HG03520 (cell line): Measurements from ENCODE around the gene INTS6.

ENCODE experiments used
- ATAC-seq: cut with Tn5 transposase; IDR thresholded peaks from one replicate; pipeline ENCODE4 v1.9.1; 2021; ENCODE audit warnings: mild to moderate bottlenecking, moderate library complexity; ENCODE audit not compliant: unreplicated experiment

The INTS6 gene, protein sequence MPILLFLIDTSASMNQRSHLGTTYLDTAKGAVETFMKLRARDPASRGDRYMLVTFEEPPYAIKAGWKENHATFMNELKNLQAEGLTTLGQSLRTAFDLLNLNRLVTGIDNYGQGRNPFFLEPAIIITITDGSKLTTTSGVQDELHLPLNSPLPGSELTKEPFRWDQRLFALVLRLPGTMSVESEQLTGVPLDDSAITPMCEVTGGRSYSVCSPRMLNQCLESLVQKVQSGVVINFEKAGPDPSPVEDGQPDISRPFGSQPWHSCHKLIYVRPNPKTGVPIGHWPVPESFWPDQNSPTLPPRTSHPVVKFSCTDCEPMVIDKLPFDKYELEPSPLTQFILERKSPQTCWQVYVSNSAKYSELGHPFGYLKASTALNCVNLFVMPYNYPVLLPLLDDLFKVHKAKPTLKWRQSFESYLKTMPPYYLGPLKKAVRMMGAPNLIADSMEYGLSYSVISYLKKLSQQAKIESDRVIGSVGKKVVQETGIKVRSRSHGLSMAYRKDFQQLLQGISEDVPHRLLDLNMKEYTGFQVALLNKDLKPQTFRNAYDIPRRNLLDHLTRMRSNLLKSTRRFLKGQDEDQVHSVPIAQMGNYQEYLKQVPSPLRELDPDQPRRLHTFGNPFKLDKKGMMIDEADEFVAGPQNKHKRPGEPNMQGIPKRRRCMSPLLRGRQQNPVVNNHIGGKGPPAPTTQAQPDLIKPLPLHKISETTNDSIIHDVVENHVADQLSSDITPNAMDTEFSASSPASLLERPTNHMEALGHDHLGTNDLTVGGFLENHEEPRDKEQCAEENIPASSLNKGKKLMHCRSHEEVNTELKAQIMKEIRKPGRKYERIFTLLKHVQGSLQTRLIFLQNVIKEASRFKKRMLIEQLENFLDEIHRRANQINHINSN

GRCh38 chr13:51452361-51453206 is at the start of gene INTS6:
INTS6 (minus strand) TSS chr13:51453036; CDS start chr13:51452525, 511 bp downstream.
- peak; percentile 62 for ATAC-seq

- ATAC-seq = peak; percentile 98
Observed at GRCh38 chr13:51502153-51502651, 49.4 kb upstream of the INTS6 start.

DNA sequence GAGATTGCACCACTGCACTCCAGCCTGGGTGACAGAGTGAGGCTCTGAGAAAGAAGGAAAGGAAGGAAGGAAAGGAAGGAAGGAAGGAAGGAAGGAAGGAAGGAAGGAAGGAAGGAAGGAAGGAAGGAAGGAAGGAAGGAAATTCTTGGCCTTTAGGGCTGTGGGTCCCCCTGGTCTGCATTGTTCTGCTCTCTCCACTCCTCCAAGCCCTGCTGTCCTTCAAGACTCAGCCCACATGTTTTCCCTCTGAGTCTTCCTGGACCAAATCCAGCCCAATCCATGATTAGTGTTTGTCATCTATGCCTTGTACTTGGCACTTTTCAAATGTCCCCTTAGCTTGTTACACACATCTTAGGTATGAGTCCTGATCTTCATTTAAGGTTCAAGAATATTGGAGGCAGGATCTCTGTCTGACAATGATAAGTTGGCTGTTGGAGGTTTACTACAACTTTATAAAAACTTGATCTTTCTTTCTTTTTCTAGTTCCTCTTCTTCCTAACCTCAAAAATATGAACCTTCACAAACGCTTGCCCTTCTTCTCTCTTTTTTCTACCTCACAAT is 48.8 kb upstream of the INTS6 start:
- peak; percentile 30 for ATAC-seq

GRCh38 chr13:51501096-51501495 is 48.3 kb upstream of the INTS6 start:
- no peak for ATAC-seq

GRCh38 chr13:51500687-51501086 is 47.9 kb upstream of the INTS6 start:
- ATAC-seq = no peak

DNA sequence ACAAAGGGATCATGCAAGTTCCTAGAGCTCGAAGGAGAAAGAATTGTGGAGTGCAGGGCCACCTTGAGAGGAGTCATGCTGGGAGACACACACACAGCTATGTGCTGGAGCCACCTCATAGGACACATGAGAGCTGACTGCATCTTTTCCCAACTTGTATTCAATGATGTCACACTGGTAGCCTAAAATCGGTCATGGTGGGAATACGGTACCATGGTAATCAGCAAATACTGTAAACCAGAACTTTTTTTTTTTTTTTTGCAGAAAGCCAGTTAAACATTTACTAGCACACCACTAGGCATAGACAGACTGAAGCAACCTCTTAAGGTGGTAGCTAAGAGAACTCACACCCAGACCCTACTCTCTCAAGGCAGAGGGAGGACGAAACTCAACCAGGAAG is 47.0 kb upstream of the INTS6 start:
- no peak for ATAC-seq

DNA sequence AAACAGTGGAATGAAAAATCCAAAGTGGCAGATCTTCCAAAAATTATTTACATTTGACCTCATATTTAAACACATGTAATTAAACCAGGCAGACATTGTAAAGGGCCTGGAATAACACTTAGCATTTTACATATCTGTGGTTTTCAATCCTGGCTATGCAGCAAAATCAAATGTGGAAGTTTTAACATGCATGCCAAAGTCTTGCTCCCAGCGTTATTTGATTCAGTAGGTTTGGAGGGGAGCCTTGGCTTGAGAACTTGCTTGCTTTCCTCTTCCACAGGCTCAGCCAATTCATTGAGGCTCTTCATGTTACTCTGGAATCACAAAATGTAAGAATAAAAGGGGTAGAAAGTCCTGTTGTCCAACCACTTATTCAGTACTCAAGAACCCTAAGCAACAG is 42.5 kb upstream of the INTS6 start:
- no peak for ATAC-seq

GRCh38 chr13:51494156-51494555 is 41.3 kb upstream of the INTS6 start:
- no peak for ATAC-seq

DNA sequence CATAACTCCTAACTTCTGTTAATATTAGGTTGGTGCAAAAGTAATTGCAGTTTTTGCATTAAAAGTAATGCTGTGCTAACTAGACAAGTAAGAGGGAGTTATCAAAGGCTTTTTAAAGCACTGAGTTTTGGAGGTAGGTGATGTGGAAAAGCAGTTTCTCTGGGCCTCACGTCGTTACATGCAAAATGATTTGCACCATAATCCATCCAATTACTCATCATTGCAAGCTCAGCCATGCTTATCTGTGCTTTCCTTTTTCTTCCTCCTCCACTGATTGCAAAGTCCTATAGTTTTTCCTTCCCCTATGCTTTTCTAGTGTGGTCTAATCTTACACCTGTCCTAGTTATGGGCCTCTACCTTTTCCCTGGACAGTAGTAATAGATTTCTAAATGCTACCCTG is 35.4 kb upstream of the INTS6 start:
- no peak for ATAC-seq

GRCh38 chr13:51481656-51482055 is 28.8 kb upstream of the INTS6 start:
- ATAC-seq = no peak

- ATAC-seq = no peak
Observed at GRCh38 chr13:51479199-51479523, 26.3 kb upstream of the INTS6 start.

GRCh38 chr13:51478418-51479198 is 25.8 kb upstream of the INTS6 start:
- no peak for ATAC-seq

DNA sequence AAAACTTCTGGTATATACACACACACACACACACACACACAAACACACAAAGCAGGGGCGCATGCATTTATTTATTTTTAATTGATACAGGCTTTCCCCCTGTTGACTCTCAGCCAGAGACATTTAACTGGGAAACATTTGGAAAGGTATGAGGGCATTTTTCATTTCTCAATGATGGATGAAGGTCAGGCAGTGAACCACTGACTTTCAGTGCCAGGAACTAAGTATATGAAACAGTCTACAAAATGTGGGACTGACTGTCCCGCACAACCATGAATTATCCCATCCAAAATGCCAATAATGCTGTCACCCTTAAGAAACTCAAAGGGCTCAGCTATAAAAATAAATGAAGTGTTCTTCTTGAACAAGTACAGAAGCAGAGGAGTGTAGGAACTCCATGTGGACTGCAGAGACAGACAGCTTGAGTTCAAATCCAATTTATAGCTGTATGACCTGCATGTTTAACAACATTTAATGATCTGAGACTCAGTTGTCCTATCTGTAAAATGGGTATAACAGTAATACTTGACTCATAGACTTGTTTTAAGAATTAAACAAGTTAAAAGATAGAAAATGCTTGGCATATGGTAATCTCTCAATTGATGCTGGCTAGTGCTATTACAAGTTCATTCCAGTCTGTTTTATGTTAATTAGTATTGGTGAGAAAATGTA is 25.0 kb upstream of the INTS6 start:
- no peak for ATAC-seq

DNA sequence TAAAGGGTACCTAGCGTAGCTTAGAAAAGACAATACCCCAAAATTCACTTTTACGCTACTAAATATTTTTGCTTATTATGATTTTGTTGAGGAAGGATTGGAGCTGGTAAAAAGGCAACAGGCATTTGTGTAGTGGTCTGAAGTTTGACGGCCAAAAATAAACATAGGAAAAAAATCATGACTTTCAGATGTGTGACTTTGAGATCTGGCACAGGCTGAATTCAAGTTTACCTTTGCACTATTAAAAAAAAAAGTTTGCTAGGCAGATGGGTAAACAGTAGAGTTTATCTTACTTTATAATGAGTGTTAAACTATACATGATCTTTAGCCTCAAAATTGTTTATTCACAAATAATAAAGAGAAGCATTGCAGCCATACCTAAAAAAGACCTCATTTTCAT is 24.3 kb upstream of the INTS6 start:
- ATAC-seq = no peak

DNA sequence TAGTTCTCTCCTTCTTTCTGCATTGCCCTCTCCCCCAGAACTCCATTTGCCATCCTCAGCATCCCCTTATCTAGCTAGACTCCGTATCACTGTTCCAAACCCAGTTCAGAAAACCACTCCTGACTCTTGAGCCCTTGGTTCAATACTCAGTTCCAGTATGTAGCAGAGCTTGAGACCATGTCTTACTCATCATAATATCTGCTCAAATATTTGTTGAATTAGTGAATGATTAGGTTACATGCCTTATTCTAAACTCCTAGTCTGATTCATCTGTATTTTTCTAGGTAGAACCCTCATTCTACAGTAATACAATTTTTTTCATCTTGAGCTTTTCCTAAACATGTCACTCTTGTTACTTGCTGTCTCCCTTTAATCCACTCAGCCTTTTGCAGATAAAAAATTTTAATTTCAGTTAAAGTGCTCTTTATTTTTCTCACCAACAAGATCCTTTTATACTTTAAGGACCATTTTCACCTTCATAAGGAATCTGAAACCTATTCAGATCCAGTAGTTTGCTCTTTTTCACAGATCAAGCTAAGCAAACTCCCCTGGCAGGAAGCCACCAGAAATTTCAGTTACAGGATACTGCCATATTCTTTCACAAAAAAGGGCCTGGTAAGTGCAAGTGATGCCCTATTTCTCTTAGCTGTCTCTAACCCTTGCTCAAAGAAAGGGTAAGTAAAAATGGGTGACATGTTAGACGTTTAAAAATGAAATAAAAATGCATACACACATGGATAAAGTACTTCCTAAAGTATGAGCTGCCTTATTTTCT is 23.1 kb upstream of the INTS6 start:
- ATAC-seq = no peak

GRCh38 chr13:51469790-51470189 is 17.0 kb upstream of the INTS6 start:
- ATAC-seq = no peak

GRCh38 chr13:51467730-51468129 is 14.9 kb upstream of the INTS6 start:
- ATAC-seq = no peak

DNA sequence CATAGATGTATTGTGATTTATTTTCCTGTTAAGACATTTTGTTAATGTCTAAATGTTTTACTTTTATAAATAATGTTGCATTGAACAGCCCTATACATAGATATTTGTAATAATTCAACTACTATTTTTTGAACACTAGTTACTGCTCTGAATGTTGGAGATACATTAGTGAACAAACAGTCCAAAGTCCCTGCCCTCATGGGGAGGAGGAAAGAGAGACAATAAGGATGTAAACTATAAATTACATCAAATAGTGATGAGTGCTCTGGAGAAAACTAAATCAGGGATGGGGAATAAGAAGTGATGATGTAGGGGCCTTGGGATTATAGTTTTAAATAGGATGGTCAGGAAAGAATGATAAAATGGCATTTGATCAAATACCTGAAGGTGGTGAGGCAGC is 12.3 kb upstream of the INTS6 start:
- no peak for ATAC-seq
